ENCODE results near the gene ZIC2. TPM values are rescaled to one million over a fixed set of nuclear protein-coding genes. Genes with fewer than 3 reads are reported as not detected.

The ZIC2 gene
- total and polyA plus RNA-seq, 2 of the 4 experiments (the other 2 are of a cell fraction): not detected

- ChIA-PET CTCF (interaction anchor here (1.0 kb wide), 1 partner anchor 521 kb away, joined by 3 read pairs; no protein-coding TSS in a partner anchor), POLR2A (ENCODE audit: unreplicated experiment) (no interaction called here)
- Histone ChIP-seq H3K27ac (ENCODE audit: insufficient read depth, low read length) (no peak overlapping the region), H3K9me3 (ENCODE audit: control insufficient read depth, insufficient read depth, low read length) (peaks cover 33% of the 10 kb centered on the region), H2AFZ (replicated peaks; ENCODE audit: low read length, poor library complexity) (no peak overlapping the region), H3K9me1 (ENCODE audit: insufficient read depth, low read length) (0 out of 2 replicates have a peak, but pooled peaks cover 3% of the 10 kb centered on the region), H3K4me2 (ENCODE audit: low read depth, low read length) (no peak overlapping the region), H3K9ac (ENCODE audit: low read depth, low read length) (no peak overlapping the region), H3K18ac (ENCODE audit: low read depth, low read length) (no peak overlapping the region), H3K14ac (replicated peaks; ENCODE audit: low read depth, low read length) (no peak overlapping the region), H3K4ac (ENCODE audit: low read depth, low read length) (no peak overlapping the region), H3K23ac (ENCODE audit: low read depth, low read length) (no peak overlapping the region), H2AK5ac (ENCODE audit: low read depth, low read length) (no peak overlapping the region), H2BK20ac (ENCODE audit: low read depth, low read length) (no peak overlapping the region), H4K8ac (ENCODE audit: low read depth in 2 of 2, low read length in 2 of 2) (no peak overlapping the region), H3K36me3 (ENCODE audit: control insufficient read depth, insufficient read depth, low read length) (no peaks in the 10 kb centered on the region), H2BK5ac (ENCODE audit: low read depth, low read length, poor library complexity, severe bottlenecking) (no peak overlapping the region), H3K56ac (ENCODE audit: extremely low read depth, insufficient read depth, low read length) (no peak overlapping the region), H4K20me1 (ENCODE audit: insufficient read depth, low read length) (no peaks in the 10 kb centered on the region), H2BK15ac (ENCODE audit: low read depth, low read length) (no peak overlapping the region), H4K5ac (ENCODE audit: low read depth, low read length) (no peak overlapping the region), H3K4me3 (ENCODE audit: insufficient read depth, low read depth, low read length) (no peak overlapping the region), H2BK120ac (ENCODE audit: low read depth, low read length) (no peak overlapping the region), H3K79me1 (ENCODE audit: low read depth in 1 of 2, low read length in 2 of 2) (no peaks in the 10 kb centered on the region), H3K27me3 (ENCODE audit: control insufficient read depth, insufficient read depth, low read length) (peaks cover 94% of the 10 kb centered on the region), H4K91ac (ENCODE audit: insufficient read depth, low read depth, low read length) (no peak overlapping the region), H3K4me1 (ENCODE audit: control insufficient read depth, insufficient read depth, low read length) (no peaks in the 10 kb centered on the region), H2AK9ac (replicated peaks; ENCODE audit: low read depth, low read length, poor library complexity) (no peak overlapping the region)
- TF ChIP-seq MAFK (IDR thresholded peaks at IDR 0.05; ENCODE audit: low read depth, low read length) (no peak), CHD1 (IDR thresholded peaks at IDR 0.05; ENCODE audit: low read depth, low read length) (no peak), BHLHE40 (IDR thresholded peaks at IDR 0.05; ENCODE audit: low read depth, low read length) (no peak), MXI1 (IDR thresholded peaks at IDR 0.05; ENCODE audit: borderline replicate concordance, low read depth, low read length) (no peak), ELK1 (IDR thresholded peaks at IDR 0.05; ENCODE audit: borderline replicate concordance, low read depth, low read length) (no peak), MAZ (IDR thresholded peaks at IDR 0.05; ENCODE audit: borderline replicate concordance, low read depth, low read length) (no peak), POLR2A (IDR thresholded peaks at IDR 0.05; ENCODE audit: low read depth, low read length) (no peak), RCOR1 (IDR thresholded peaks at IDR 0.05; ENCODE audit: insufficient replicate concordance, low read length) (no peak), CEBPB (IDR thresholded peaks at IDR 0.05; ENCODE audit: low read depth, low read length) (no peak), FOS (IDR thresholded peaks at IDR 0.05; ENCODE audit: low read depth, low read length) (no peak)
- in situ Hi-C loops (cut with MboI; ENCODE audit: low sequenced_read_pairs) (no loop called here), dilution Hi-C loops (cut with HindIII; ENCODE audit: low sequenced_read_pairs, unreplicated experiment) (no loop called here), intact Hi-C loops (cut with micrococcal nuclease) (no loop called here)
- no CpG with 5 or more reads among the region's 9 CpGs for WGBS, 2 experiments (ENCODE audit: extremely low coverage in 2 of 2, insufficient read length in 1 of 2)
- no peak for DNase-seq
- no peak for ATAC-seq (ENCODE audit: low read depth)
- BruUV-seq (replicated peaks): no TSS peak
Observed at GRCh38 chr13:99993660-99994637, 12.4 kb downstream of the ZIC2 start.

All from IMR-90 (cell line).